Activated CD4-positive, alpha-beta T cell treated with anti-CD3 and anti-CD28 coated beads, Interleukin-2, amount 50 U/mL, for 16 hours (primary cell): ENCODE data around the gene MCM5.
"Not testable (repeated sequence)": the region's sequence is repeated elsewhere in the genome, so short reads cannot be mapped to it uniquely, and the experiment has no call there.

Experiments
- DNase-seq: peaks from one replicate; pipeline ENCODE4 v3.0.0-alpha.2; 2020

MCM5 gene

DNA sequence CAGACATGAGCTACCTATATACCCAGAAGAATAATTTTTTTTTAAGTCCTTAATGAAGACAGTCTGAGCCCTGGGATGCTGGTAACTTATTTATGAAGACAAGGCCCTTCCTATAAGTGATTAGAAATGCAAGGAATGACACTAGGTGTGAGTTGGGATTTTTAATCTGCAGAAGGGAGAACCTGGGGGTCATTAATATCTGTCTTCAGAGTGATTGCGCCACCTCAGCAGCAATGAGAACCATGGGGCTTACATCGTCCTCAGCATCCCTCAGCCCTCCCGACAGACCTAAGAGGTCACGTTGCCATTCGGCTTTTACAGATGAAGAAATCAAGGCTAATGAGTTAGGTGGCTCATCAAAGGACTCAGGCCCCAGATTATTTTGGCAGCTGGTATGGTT is 55.6 kb downstream of the MCM5 start:
- no peak for DNase-seq

DNA sequence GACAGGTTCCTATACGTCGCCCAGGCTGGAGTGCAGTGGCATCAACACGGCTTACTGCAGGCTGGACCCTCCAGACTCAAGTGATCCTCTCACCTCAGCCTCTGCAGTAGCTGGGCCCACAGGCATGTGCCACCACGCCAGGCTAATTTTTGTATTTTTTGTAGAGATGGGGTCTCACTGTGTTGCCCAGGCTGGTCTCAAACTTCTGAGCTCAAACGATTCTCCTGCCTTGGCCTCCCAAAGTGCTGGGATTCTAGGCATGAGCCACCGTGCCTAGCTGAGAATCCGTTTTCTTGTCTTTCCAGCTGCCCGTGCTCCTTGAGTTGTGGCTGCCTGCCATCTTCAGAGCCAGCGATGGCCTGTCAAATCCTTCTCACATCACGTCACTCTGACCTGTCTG is 56.8 kb downstream of the MCM5 start:
- no peak for DNase-seq

DNA sequence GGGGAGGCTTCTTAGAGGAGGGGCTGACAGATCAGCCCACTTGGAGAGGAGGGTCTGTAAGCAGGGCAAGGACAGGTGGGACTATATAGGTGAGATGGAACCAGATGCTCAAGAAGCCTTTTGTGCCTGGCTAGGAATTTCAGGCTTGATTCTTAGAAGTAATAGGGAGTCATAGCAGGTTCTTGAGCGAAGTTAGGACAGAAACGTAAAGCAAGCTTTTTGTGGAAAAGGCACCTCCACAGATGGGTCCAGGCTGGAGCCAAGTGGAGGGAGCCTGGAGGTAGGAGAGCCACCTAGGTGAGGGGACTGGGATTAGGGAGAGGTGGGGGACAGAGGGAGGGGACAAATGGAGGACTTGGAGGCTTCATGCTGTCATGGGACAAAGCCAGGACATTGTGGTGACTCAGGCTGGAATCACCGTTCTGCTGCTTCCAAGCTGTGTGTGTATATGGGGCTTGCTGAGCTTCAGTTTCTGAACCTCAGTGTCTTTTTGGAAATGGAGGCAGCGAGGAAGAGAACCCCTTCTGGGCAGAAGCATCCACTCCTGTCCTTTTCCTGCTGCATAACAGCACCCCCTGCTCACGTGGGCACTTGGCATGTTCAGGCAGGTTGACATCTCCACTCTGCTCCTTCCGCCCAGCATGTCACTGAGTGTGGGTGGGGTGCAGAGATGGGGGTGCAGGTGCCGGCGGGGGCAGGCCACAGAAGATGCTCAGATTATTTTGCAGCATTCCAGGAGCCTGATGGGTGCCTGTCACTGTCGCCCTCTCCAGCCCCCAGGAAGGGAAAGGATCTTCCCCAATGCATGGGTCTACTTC is 58.0 kb downstream of the MCM5 start:
- DNase-seq = no peak

DNA sequence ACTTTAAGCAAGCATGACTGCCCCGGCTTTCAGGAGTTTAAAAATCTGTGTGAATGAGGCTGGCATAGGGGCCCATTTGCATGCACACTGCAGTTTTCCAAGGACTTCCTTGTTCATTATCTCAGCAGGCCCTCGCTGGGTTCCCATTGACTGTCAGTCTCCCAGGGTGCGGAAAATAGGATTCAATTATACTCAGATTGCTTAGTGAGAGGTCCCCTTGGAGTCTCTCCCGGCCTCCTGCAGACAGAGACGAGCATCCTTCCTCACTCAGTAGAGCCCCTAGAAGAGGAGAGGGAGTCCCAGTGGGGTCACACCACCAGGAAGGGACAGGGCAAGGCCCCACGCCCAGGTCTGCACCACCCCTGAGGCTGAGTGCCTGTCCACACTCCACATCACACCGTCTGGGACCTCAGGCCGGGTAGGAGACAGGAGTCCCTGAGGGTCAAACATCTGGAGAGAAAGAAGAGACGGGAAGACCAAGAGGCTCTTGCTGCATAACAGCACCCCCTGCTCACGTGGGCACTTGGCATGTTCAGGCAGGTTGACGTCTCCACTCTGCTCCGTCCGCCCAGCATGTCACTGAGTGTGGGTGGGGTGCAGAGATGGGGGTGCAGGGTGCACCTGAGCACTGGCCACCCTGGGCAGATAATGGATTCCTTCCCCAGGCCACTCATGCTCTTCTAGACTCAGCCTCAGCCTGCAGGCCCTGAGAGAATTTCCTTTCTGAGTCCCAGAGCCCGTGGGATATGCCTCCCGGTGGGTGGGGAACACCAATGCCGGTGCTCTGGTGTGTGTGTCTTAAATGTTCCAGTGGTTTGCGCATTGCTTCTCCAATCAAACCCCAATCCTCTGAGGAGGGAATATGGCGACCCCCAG is 58.8 kb downstream of the MCM5 start:
- DNase-seq = no peak

DNA sequence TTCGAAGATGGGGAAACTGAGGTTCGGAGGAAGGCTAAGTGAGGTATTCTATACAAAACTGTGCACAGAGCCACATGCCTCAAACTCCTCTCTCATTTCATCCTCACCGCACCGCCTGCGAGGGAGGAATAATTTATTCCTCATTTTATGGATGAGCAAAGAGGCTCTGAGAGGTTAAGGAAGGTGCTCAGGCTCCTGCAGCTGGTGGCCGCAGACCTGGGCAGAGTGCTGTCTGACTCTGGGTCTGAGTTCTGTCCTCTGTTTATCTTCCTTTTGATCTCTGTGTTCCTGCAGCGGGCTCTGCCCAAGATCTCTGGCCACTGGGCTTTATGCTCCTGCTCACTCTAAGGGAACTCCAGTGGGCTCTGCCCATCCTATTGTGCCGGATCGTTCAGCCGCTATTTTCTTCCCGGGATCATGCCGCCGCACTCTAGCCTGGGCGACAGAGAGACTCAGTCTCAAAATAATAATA is 59.5 kb downstream of the MCM5 start:
- no peak for DNase-seq

DNA sequence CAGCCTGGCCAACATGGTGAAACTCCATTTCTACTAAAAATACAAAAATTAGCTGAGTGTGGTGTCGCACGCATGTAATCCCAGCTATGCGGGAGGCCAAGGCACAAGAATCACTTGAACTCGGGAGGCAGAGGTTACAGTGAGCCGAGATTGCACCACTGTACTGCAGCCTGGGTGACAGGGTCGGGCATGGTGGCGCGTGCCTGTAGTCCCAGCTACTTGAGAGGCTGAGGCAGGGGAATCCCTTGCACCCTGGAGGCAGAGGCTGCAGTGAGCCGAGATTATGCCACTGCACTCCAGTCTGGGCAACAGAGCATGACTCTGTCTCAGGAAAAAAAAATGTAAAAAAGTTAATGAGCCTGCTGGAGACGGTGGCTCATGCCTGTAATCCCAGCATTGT is 60.0 kb downstream of the MCM5 start:
- not testable (repeated sequence) for DNase-seq

DNA sequence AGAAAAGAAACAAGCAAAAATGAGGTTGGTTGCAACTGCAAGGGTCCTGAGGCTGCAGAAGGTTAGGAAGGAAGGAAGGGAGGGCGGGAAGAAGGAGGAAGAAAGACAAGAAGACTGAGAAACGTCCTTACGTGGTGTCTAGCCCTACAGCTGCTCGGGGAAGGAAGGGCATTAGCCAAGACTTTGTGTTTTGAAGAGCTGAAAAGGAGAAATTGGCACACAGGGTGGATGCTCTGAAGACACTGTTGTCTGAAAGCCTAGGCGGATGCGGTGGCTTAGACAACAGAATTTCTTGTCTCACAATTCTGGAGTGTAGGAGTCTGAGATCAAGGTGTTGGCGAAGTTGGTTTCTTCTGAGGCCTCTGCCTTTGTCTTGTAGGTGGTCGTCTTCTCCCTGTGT is 60.7 kb downstream of the MCM5 start:
- no peak for DNase-seq

DNA sequence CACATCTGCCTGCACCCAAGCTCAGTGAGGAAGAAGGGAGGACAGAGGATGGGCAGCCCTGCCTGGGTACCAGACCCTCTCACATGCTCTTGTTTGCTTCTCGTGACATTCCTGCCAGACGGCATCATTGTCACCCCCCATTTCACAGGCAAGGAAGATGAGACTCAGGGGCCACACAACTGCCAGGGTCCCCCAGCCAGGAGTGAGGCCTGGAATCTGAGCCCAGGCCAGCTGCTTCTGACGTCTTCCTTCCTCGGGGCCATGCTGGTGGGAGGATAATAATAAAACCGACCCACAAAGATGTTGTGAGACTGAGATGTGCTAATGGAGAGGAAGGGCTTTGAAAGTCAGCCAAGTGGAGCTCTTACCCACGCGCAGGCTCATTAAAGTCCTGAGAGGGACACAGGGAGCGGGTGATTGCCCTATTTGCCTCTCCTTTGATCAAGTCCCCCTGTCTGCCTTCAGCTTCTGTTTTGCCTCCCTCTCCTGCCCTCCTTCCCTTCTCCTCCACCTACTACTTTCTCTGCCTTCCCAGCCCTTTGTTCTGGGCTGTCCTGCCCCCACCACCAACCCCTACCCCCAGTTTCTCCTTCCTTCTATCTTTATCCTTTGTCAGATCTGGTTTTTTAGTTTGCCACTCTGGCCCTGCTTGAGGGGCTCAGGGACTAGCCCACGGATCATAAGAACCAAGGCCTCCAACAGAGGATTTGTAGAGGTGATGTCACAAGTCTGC is 62.7 kb downstream of the MCM5 start:
- DNase-seq = no peak

DNA sequence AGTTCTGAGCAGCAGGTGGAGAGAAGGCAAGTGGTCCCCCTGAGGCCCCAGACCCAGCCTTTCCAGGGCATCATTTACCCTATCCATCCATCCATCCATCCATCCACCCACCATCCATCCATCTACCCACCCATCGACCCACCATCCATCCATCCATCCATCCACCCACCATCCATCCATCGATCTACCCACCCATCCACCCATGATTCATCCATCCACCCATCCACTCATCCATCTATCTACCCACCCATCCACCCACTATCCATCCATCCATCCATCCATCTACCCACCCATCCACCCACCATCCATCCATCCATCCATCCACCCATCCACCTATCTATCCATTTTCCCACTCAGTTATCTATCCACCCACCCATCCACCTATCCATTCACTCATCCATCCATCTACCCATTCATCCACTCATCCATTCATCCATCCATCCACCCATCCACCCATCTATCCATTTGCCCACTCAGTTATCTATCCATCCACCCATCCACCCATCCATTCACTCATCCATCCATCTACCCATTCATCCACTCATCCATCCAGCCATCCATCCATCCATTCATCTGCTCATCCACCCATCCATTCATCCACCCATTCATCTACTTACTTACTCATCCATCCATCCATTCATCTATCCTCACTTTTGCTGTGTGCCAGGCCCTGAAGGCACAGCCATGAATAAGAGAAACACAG is 63.4 kb downstream of the MCM5 start:
- DNase-seq = no peak

DNA sequence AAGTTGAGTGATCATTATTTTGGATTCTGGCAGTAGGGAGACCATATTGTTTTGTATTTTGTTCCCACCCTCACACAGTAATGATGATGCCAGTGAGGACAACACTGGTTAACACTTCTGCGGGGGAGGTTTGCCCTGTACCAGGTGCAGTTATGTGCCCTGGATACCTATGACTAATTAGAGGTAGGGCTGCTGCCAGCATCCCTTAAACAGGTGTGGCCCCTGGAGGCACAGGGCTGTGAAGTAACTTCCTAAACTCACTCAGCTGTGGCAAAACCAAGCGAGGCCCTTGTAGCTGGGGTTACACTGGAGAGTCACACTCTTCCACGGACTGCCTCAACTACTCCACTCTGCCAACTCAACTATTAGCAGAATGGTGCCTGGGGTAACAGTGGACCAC is 64.5 kb downstream of the MCM5 start:
- DNase-seq = no peak

DNA sequence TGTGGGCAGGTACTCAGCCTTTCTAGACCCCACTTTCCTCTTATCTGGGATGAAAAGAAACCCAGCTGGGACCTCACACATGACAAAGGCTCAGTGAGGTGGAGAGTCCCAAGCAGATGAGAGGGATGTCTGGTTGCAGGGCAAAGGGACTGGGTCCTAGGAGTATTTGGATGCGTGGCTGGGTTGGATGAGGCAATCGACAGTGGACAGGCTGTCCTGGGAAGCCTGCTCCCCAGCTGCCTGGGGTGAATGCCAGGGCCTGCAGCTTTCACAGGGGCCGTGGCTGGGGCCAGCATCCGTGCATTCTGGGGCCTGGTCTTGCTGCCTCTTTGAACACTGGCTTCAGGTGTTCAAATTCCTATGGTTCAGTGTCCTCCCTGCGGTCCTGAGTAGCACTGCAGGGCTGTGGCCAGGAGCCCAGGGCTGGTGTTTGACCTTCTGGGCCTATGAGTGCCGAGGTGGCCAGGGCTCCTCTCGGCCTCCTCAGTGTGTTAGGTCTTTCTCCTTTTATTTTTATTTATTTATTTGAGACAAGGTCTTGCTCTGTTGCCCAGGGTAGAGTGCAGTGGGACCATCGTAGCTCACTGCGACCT is 65.3 kb downstream of the MCM5 start:
- no peak for DNase-seq

DNA sequence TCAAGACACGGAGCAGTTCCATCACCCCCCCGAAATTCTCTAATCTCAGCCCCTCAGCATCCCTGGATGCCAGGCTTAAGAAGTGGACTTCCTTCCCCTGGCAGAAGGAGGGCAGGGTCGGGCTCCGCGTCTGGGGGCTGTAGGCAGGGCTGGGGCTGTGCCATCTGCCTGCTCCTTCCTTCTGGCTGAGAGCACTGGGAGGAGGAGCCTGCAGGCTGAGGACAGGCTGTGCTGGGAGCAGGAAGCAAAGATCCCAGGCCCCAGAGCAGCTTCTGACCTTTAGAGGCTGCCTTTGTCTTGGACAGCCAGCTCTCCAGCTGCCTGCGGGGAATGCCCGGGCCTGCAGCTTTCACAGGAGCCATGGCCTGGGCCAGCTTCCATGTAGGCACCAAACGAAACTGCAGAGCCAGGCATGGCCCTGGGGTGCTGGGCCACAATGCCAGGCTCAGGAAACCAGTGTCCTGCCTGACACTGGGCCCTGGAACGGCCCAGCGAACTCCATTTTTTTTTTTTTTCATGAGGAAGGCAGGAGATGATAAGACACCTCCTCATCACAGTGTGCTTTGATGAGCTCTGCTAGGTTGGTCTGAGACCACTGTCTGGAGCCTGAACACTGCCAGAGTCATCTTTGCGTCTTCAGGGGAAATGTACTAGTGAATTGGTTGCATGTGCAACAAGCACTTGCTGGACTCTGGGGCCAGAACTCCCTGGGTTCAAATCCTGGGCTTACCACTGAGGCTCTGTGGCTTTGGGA is 67.9 kb downstream of the MCM5 start:
- no peak for DNase-seq

DNA sequence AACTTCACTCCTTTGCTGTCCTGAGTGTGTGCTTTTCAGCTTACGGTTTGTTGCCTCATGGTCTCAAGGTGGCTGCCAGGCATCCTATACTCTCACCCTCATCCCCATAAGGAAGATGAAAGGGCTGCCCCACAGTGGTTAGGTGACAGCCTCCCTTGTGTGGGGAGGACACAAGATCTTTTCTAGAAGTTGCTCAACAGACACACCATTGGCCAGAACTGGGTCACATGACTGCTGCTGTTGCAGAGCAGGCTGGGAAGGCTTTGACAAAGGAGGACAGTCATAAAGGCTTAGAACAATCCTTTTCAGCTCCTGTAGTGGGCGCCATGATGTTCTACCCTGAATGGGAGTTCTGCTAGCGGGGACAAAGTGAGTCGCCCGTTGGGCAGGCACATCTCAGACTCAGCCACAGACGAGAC is 71.0 kb downstream of the MCM5 start:
- DNase-seq = no peak

DNA sequence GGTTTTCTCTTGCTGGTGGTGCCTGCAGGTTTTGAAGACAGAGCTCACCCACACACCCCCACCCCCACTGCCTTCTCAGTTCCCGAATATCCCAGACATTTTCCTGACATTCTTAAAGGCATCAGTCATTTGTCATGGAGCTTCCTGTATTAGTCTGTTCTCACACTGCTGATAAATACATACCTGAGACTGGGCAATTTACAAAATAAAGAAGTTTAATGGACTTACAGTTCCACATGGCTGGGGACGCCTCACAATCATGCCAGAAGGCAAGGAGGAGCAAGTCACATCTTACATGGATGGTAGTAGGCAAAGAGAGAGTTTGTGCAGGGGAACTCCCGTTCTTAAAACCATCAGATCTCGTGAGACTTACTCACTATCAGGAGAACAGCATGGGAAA is 71.6 kb downstream of the MCM5 start:
- not testable (repeated sequence) for DNase-seq

DNA sequence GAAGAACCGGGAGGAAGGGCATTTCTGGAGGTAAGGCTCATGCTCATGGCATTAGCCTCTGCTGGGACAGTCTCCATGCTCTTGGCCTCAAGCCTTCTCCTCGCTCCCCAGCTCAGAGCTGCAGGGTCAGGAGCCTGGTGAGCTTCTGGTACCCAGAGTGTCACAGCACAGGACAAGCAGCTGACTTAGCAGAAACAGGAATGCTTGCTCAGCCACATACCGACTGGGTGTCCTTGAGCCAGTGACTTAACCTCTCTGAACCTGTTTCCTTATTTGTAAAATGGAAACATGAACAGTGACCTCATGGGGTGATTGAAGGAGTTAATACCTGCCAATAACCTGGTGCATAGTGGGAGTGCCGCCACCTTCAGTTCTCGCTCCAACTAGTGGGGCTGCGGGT is 72.5 kb downstream of the MCM5 start:
- DNase-seq = no peak

DNA sequence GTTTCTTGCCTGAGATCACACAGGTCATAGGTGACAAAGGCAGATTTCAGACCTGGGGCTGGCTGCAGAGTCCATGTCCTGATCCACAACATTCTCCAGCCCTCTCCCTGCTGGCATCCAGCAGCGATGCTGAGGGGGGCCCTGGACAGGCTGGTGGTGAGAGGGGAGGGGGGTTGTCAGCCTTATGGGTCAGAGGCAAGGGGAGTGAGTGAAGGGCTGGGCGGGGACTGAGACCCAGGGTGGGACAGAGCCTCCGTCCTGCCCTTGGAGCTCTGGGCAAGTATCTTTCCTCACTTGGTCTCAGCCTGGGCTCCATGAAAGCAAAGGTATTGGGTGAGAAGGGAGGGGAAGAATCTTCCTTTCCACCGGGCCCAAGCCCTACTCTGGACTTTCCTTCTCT is 74.0 kb downstream of the MCM5 start:
- no peak for DNase-seq
